ENCODE results near the gene ADAM11.
"Not testable (repeated sequence)": the region's sequence is repeated elsewhere in the genome, so short reads cannot be mapped to it uniquely, and the experiment has no call there.

Gene ADAM11

GRCh38 chr17:44795421-44795820 is 36.6 kb downstream of the ADAM11 start:
- DNase-seq (ENCODE audit: low read depth) = no peak

GRCh38 chr17:44795928-44796327 is 37.1 kb downstream of the ADAM11 start:
- no peak for DNase-seq (ENCODE audit: low read depth)

- DNase-seq (ENCODE audit: low read depth) = no peak
Observed at GRCh38 chr17:44796731-44797130, 37.9 kb downstream of the ADAM11 start.

GRCh38 chr17:44797802-44798201 is 39.0 kb downstream of the ADAM11 start:
- DNase-seq (ENCODE audit: low read depth) = no peak

- no peak for DNase-seq (ENCODE audit: low read depth)
Observed at GRCh38 chr17:44798356-44798755, 39.6 kb downstream of the ADAM11 start.

- DNase-seq (ENCODE audit: low read depth) = no peak
Observed at GRCh38 chr17:44801880-44802279, 43.1 kb downstream of the ADAM11 start.

GRCh38 chr17:44804302-44805089 is 45.7 kb downstream of the ADAM11 start:
- no peak for DNase-seq (ENCODE audit: low read depth)

GRCh38 chr17:44807093-44807816 is 48.5 kb downstream of the ADAM11 start:
- no peak for DNase-seq (ENCODE audit: low read depth)

- no peak for DNase-seq (ENCODE audit: low read depth)
Observed at GRCh38 chr17:44807817-44808155, 49.0 kb downstream of the ADAM11 start.

GRCh38 chr17:44808156-44808555 is 49.4 kb downstream of the ADAM11 start:
- no peak for DNase-seq (ENCODE audit: low read depth)

- DNase-seq (ENCODE audit: low read depth) = not testable (repeated sequence)
Observed at GRCh38 chr17:44808656-44809388, 50.0 kb downstream of the ADAM11 start.

GRCh38 chr17:44812263-44812662 is 53.5 kb downstream of the ADAM11 start:
- DNase-seq (ENCODE audit: low read depth) = no peak

- DNase-seq (ENCODE audit: low read depth) = not testable (repeated sequence)
Observed at GRCh38 chr17:44818508-44818907, 59.7 kb downstream of the ADAM11 start.

GRCh38 chr17:44820631-44821212 is 61.9 kb downstream of the ADAM11 start:
- DNase-seq (ENCODE audit: low read depth) = no peak

- not testable (repeated sequence) for DNase-seq (ENCODE audit: low read depth)
Observed at GRCh38 chr17:44825236-44825635, 66.4 kb downstream of the ADAM11 start.

GRCh38 chr17:44826123-44826790 is 67.5 kb downstream of the ADAM11 start:
- no peak for DNase-seq (ENCODE audit: low read depth)

GRCh38 chr17:44827863-44828262 is 69.1 kb downstream of the ADAM11 start:
- DNase-seq (ENCODE audit: low read depth) = no peak

- DNase-seq (ENCODE audit: low read depth) = no peak
Observed at GRCh38 chr17:44828919-44829522, 70.2 kb downstream of the ADAM11 start.

- no peak for DNase-seq (ENCODE audit: low read depth)
Observed at GRCh38 chr17:44829523-44830358, 71.0 kb downstream of the ADAM11 start, which contains the start of gene GJC1. Gene GJC1 (minus strand): TSS chr17:44830287. CDS start chr17:44805817, 24,470 bp downstream.
